ENCODE results near the gene PNPLA4. TPM values are rescaled to one million over a fixed set of nuclear protein-coding genes. Genes with fewer than 3 reads are reported as not detected.

PNPLA4 gene
- total and polyA plus RNA-seq, 2 donors (not counting 3 experiments of a cell fraction or from before 2014, with no cell fraction given) = 8.8 to 13.1 TPM

GRCh38 chrX:7970428-7970827 lies 43.2 kb upstream of the PNPLA4 start:
- H3K27me3 ChIP-seq (ENCODE audit: control insufficient read depth in 2 of 2, insufficient read depth in 2 of 2, low read length in 2 of 2) = no peaks in the 10 kb centered on the region
- H3K79me2 ChIP-seq (ENCODE audit: control insufficient read depth, insufficient read depth, low read length) = no peaks in the 10 kb centered on the region
- H4K20me1 ChIP-seq (replicated peaks; ENCODE audit: control insufficient read depth, extremely low read depth, insufficient read depth, low read length) = no peaks in the 10 kb centered on the region
- FAIRE-seq (no peak), DNase-seq (ENCODE audit: low read depth, low spot score) (no peak)
- H3K9me3 ChIP-seq (replicated peaks; ENCODE audit: control insufficient read depth, insufficient read depth, low read length) = no peaks in the 10 kb centered on the region
- POLR2A ChIA-PET = no interaction called here
- CTCF ChIA-PET = no interaction called here
- H3K36me3 ChIP-seq (ENCODE audit: control insufficient read depth in 2 of 2, extremely low read depth in 1 of 2, insufficient read depth in 2 of 2, low read length in 2 of 2) = no peaks in the 10 kb centered on the region
- H3K4me2 ChIP-seq (ENCODE audit: insufficient read depth, low read length) = no peak overlapping the region
- intact Hi-C loops (cut with micrococcal nuclease) (no loop called here), dilution Hi-C loops (cut with MboI; ENCODE audit: extremely low pct_ligation_motif_present, low sequenced_read_pairs) (no loop called here)
- H3K27ac ChIP-seq (ENCODE audit: insufficient read depth, low read depth, low read length) = no peak overlapping the region
- no peak overlapping the region for H2AFZ ChIP-seq (ENCODE audit: low read depth, low read length)
- H3K4me3 ChIP-seq (replicated peaks in 1 of 3; ENCODE audit: insufficient read depth in 1 of 3, low read depth in 1 of 3, low read length in 3 of 3) = no peak overlapping the region
- H3K4me1 ChIP-seq (ENCODE audit: control insufficient read depth, extremely low read depth, insufficient read depth, low read length) = no peaks in the 10 kb centered on the region
- no TSS peak for BruUV-seq (replicated peaks)
- TF ChIP-seq POLR2AphosphoS5 (IDR thresholded peaks at IDR 0.05; ENCODE audit: insufficient read depth, low read depth, low read length) (no peak), MYC (IDR thresholded peaks at IDR 0.05; ENCODE audit: low read depth, low read length) (no peak), EZH2 (IDR thresholded peaks at IDR 0.05; ENCODE audit: borderline replicate concordance, low read depth, low read length, severe bottlenecking) (no peak), FOS (IDR thresholded peaks at IDR 0.05; ENCODE audit: borderline replicate concordance, insufficient read depth, low read length) (no peak), GATA2 (IDR thresholded peaks at IDR 0.05; ENCODE audit: insufficient read depth, insufficient read length, low read depth, low read length) (no peak), JUN (IDR thresholded peaks at IDR 0.05; ENCODE audit: borderline replicate concordance, insufficient read depth, insufficient read length, low read depth) (no peak), POLR2A (IDR thresholded peaks at IDR 0.05; ENCODE audit: low read depth, low read length) (no peak), MAX (IDR thresholded peaks at IDR 0.05; ENCODE audit: insufficient read depth, insufficient read length) (no peak)
- TF ChIP-seq, protein P1, sequence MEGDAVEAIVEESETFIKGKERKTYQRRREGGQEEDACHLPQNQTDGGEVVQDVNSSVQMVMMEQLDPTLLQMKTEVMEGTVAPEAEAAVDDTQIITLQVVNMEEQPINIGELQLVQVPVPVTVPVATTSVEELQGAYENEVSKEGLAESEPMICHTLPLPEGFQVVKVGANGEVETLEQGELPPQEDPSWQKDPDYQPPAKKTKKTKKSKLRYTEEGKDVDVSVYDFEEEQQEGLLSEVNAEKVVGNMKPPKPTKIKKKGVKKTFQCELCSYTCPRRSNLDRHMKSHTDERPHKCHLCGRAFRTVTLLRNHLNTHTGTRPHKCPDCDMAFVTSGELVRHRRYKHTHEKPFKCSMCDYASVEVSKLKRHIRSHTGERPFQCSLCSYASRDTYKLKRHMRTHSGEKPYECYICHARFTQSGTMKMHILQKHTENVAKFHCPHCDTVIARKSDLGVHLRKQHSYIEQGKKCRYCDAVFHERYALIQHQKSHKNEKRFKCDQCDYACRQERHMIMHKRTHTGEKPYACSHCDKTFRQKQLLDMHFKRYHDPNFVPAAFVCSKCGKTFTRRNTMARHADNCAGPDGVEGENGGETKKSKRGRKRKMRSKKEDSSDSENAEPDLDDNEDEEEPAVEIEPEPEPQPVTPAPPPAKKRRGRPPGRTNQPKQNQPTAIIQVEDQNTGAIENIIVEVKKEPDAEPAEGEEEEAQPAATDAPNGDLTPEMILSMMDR (IDR thresholded peaks at IDR 0.05; ENCODE audit: extremely low read depth in 1 of 2, insufficient read depth in 1 of 2, low read depth in 1 of 2, low read length in 2 of 2) = no peak
- no peaks in the 10 kb centered on the region for H3K9me1 ChIP-seq (replicated peaks; ENCODE audit: control insufficient read depth, extremely low read depth, insufficient read depth, low read length)
- H3K9ac ChIP-seq (replicated peaks; ENCODE audit: extremely low read depth, insufficient read depth, low read length) = no peak overlapping the region

Measured in endothelial cell of umbilical vein (primary cell).